Bronchial epithelial cell (primary cell): ENCODE results near the gene FAT4. TPM values are rescaled to one million over a fixed set of nuclear protein-coding genes. Genes with fewer than 3 reads are reported as not detected.

Source experiments
- DNase-seq: peaks from one replicate; pipeline ENCODE4 v3.0.0-alpha.2; 2010; ENCODE audit warnings: low read depth
- FAIRE-seq: peaks from 2 replicates; lab custom pipeline; 2011; peaks lifted over from hg19 to GRCh38; lab: Jason Lieb, UNC
- H3K27me3 ChIP-seq: 2 replicates; pipeline ENCODE4 v1.5.1; 2011; ENCODE audit warnings: low read length; ENCODE audit not compliant: control insufficient read depth, insufficient read depth
- H3K36me3 ChIP-seq: 2 replicates; pipeline ENCODE4 v1.5.1; 2011; ENCODE audit warnings: low read length; ENCODE audit not compliant: control insufficient read depth, insufficient read depth
- H3K4me3 ChIP-seq: 2 replicates; pipeline ENCODE4 v1.5.1; 2011; ENCODE audit warnings: mild to moderate bottlenecking, low read depth, low read length, control low read depth
- CTCF ChIP-seq: IDR thresholded peaks from 2 replicates; pipeline ENCODE4 v1.5.1; 2011; ENCODE audit warnings: mild to moderate bottlenecking, moderate library complexity, low read length, control low read depth, inconsistent platforms; ENCODE audit not compliant: insufficient read depth, severe bottlenecking
- total RNA-seq: library from RNA; depleted of rRNA; stranded (reverse); fragments of >200 nt; gene quantifications from 2 replicates; pipeline ENCODE4 v1.2.1, GENCODE V29; 2014

Gene FAT4
- total RNA-seq, 1 donor from 2014 or later = 2.1 TPM

- no peak for FAIRE-seq
- H3K4me3 ChIP-seq = peak overlapping the region; percentile 88
- no peaks in the 10 kb centered on the region for H3K27me3 ChIP-seq
- H3K36me3 ChIP-seq = no peaks in the 10 kb centered on the region
- TF ChIP-seq CTCF = peak; percentile 26
- DNase-seq = peak; percentile 25
Measured at GRCh38 chr4:125315576-125316400, 1.0 kb downstream of the FAT4 start.

GRCh38 chr4:125316401-125316790, 1.6 kb downstream of the FAT4 start:
- Histone ChIP-seq H3K4me3 (peak overlapping the region; percentile 88), H3K27me3 (no peaks in the 10 kb centered on the region), H3K36me3 (no peaks in the 10 kb centered on the region)
- no peak for FAIRE-seq
- TF ChIP-seq CTCF = no peak
- peak; percentile 56 for DNase-seq

- peak; percentile 17 for DNase-seq
- peak; percentile 26 for TF ChIP-seq CTCF
- no peak for FAIRE-seq
- peak overlapping the region; percentile 88 for H3K4me3 ChIP-seq
- H3K36me3 ChIP-seq = no peaks in the 10 kb centered on the region
- no peaks in the 10 kb centered on the region for H3K27me3 ChIP-seq
Measured at GRCh38 chr4:125316791-125317524, 2.2 kb downstream of the FAT4 start.

DNA sequence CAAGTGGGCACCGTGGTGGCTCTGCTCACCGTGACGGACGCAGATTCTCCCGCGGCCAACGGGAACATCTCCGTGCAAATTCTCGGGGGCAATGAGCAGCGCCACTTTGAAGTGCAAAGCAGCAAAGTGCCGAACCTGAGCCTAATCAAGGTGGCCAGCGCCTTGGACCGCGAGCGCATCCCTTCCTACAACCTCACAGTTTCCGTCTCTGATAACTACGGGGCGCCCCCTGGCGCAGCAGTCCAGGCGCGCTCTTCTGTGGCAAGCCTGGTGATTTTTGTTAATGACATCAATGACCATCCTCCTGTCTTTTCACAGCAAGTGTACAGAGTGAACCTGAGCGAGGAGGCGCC, 2.7 kb downstream of the FAT4 start:
- no peaks in the 10 kb centered on the region for H3K27me3 ChIP-seq
- TF ChIP-seq CTCF = peak; percentile 62
- no peak for FAIRE-seq

DNA sequence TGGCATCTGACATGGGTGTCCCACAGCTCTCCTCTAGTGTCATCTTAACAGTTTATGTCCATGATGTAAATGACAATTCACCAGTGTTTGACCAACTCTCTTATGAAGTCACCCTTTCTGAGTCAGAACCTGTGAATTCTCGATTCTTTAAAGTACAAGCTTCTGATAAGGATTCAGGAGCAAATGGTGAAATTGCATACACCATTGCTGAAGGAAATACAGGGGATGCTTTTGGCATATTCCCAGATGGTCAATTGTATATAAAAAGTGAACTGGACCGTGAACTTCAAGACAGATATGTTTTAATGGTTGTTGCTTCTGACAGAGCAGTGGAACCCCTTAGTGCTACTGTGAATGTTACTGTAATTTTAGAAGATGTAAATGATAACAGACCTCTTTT, 4.6 kb downstream of the FAT4 start:
- H3K27me3 ChIP-seq = no peaks in the 10 kb centered on the region
- no peak for TF ChIP-seq CTCF
- DNase-seq (no peak), FAIRE-seq (no peak)
- H3K4me3 ChIP-seq = no peak overlapping the region
- H3K36me3 ChIP-seq = no peaks in the 10 kb centered on the region

More for the DNA sequence above, 2.7 kb downstream of the FAT4 start:
- Histone ChIP-seq H3K36me3 (no peaks in the 10 kb centered on the region), H3K4me3 (peak overlapping the region; percentile 88)
- peak; percentile 24 for DNase-seq
